Activated T-cell treated with anti-CD3 and anti-CD28 coated beads, Interleukin-2, amount 50 U/mL, for 72 hours (primary cell): Measurements from ENCODE around the gene ZFP62. TPM values are rescaled to one million over a fixed set of nuclear protein-coding genes. Genes with fewer than 3 reads are reported as not detected.
A peak's percentile ranks its signal among the peaks of the same experiment; 100 is the strongest.

Experiments
- ATAC-seq, 2 donors: fragments of 150-1000 bp; cut with Tn5 transposase; replicated peaks in 1 of 2; 2 replicates each; pipeline ENCODE4 v1.10.0; 2021; ENCODE audit warnings: moderate library complexity in 2 of 2, mild to moderate bottlenecking in 1 of 2
- DNase-seq, 2 donors: peaks; one replicate each; pipeline ENCODE4 v3.0.0; 2021 to 2022; ENCODE audit warnings: mixed read lengths in 1 of 2
- H3K27ac Mint-ChIP-seq: one replicate; pipeline ENCODE4 v1.8.0; 2022; ENCODE audit warnings: mild to moderate bottlenecking, moderate library complexity, mixed read lengths
- H3K27me3 Mint-ChIP-seq: one replicate; pipeline ENCODE4 v1.8.0; 2022; ENCODE audit warnings: low read depth, mixed read lengths
- H3K36me3 Mint-ChIP-seq, 2 donors: one replicate each; pipeline ENCODE4 v1.8.0; 2022; ENCODE audit warnings: mixed read lengths in 2 of 2, mild to moderate bottlenecking in 1 of 2; ENCODE audit not compliant: insufficient read depth in 2 of 2
- H3K4me1 Mint-ChIP-seq: one replicate; pipeline ENCODE4 v1.8.0; 2022; ENCODE audit warnings: low read depth, mixed read lengths
- H3K4me3 Mint-ChIP-seq, 2 donors: one replicate each; pipeline ENCODE4 v1.8.0; 2022; ENCODE audit warnings: mild to moderate bottlenecking in 2 of 2, mixed read lengths in 2 of 2, moderate library complexity in 2 of 2
- H3K9me3 Mint-ChIP-seq, 2 donors: one replicate each; pipeline ENCODE4 v1.8.0; 2022; ENCODE audit warnings: mixed read lengths in 2 of 2
- total RNA-seq, 2 donors: library from RNA; stranded (reverse); gene quantifications; one replicate each; pipeline ENCODE4 v1.2.3, GENCODE V29; 2022

Gene ZFP62
- total RNA-seq, 2 donors from 2014 or later, result 22.8 to 34.9 TPM

DNA sequence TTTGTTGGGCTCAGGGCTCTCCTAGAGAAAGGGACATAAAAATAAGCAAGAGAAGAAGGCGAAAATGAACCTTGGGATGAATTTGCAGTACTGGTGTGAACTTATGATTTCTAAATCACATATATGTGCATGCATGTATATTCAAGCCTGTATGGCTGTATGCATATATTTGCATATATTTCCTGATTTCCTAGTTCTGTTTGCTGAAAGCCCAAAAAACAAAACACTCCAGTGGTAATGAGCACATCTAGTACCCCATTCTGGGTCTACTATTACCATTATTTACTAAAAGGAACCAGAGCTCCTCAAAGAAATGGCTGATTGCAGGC is 7.3 kb downstream of the ZFP62 start:
- Mint-ChIP-seq H3K27ac (peak overlapping the region; percentile 8), H3K4me1 (peaks cover 25% of the 10 kb centered on the region), H3K9me3 (peaks cover 11 to 12% of the 10 kb centered on the region in 2 donors), H3K4me3 (no peak overlapping the region), H3K36me3 (peaks cover 40 to 55% of the 10 kb centered on the region in 2 donors), H3K27me3 (no peaks in the 10 kb centered on the region)
- DNase-seq (no peak), ATAC-seq (no peak)

DNA sequence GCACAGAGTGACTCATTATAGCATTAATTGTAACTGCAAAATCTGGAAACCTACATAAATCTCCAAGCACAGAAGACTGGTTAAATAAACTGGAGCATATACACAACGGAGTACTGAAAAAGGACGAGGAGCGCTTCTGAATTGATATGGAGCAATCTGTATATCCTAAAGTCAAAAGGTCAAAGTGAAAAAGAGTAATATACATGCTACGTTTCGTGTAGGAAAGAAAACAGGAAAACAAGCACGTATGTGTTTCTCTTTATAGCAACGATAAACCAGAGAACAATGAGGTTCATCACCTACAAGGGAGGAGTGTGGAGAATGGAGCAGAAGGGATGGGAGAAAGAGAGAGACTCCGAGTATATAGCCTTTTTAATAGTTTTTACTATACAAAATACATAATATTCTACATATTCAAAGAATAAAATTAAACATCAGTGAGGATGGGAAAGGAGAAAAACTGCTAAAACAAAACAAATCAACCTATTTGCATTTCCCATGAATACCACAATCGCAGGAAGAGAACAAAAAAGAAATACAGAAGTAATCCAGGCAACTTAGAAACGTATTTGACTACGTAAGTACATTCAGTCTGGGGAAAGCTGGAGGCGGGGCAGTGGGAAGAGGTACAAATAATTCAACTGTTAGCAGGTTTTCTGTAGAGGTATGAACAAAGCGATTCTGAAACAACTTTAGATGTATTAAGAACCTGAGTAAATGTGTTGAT is 7.8 kb downstream of the ZFP62 start:
- Mint-ChIP-seq H3K36me3 (peaks cover 44 to 55% of the 10 kb centered on the region in 2 donors), H3K4me3 (no peak overlapping the region), H3K4me1 (peaks cover 19% of the 10 kb centered on the region), H3K27me3 (no peaks in the 10 kb centered on the region), H3K9me3 (peaks cover 15 to 17% of the 10 kb centered on the region in 2 donors), H3K27ac (no peak overlapping the region)
- ATAC-seq (no peak), DNase-seq (no peak)

DNA sequence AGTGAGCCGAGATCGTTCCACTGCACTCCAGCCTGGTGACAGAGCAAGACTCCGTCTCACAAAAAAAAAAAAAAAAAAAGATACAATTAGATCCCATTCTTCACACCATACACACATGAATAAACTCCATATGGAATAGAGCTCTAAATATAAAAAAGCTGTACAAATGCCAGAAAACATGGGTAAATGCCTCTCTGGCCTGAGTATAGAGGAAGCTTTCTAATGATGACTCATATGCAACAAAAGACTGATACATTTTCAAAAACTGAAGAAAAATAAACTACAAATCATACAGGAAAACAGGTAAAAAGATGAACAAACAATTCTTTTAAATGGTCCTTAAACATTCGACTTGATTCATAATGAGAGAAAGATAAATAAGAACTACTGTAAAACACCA is 8.6 kb downstream of the ZFP62 start:
- H3K27ac Mint-ChIP-seq, result no peak overlapping the region

DNA sequence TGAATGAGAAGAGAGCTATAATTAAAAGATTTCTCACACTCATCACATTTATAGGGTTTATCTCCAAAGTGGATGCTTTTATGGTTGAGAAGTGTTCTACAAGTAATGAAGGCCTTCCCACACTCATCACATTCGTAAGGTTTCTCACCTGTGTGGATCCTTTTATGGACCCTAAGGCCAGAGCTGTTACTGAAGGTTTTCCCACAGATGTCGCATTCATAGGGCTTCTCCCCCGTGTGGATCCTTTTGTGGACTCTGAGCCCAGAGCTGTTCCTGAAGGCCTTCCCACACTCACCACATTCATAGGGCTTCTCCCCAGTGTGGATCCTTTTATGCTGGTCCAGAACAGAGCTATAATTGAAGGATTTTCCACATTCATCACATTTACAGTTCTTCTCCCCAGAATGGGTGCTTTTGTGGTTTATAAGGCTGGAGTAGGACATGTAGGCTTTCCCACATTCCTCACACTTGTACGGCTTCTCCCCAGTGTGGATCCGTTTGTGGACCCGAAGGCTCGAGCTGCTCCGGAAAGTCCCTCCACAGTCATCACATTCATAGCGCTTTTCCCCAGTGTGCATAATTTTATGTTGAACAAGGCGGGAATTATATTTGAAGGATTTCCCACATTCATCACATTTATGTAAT is 10.5 kb downstream of the ZFP62 start:
- DNase-seq (no peak), ATAC-seq (no peak)
- no peaks in the 10 kb centered on the region for H3K27me3 Mint-ChIP-seq
- no peak overlapping the region for H3K27ac Mint-ChIP-seq
- H3K4me1 Mint-ChIP-seq, result peaks cover 13% of the 10 kb centered on the region
- peaks cover 17 to 21% of the 10 kb centered on the region in 2 donors for H3K9me3 Mint-ChIP-seq
- H3K4me3 Mint-ChIP-seq, result no peak overlapping the region
- peaks cover 49 to 65% of the 10 kb centered on the region in 2 donors for H3K36me3 Mint-ChIP-seq

More for the DNA sequence above, 8.6 kb downstream of the ZFP62 start:
- peaks cover 17 to 18% of the 10 kb centered on the region in 2 donors for H3K9me3 Mint-ChIP-seq
- no peak for DNase-seq
- H3K36me3 Mint-ChIP-seq, result peaks cover 50 to 63% of the 10 kb centered on the region in 2 donors
- peaks cover 18% of the 10 kb centered on the region for H3K4me1 Mint-ChIP-seq
- no peaks in the 10 kb centered on the region for H3K27me3 Mint-ChIP-seq
- H3K4me3 Mint-ChIP-seq, result no peak overlapping the region
- no peak for ATAC-seq

DNA sequence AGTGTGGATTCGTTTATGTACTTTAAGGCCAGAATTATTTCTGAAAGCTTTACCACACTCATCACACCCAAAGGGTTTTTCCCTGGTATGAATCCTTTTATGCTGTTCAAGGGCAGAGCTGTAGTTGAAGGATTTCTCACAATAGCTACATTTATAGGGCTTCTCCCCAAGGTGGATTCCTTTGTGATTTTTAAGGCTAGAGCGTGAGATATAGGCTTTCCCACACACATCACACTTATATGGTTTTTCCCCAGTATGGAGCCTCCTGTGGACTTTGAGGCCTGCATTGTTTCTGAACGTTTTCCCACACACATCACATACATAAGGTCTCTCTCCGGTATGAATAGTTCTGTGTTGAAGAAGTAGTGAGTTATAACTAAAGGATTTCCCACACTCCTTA is 11.2 kb downstream of the ZFP62 start:
- H3K4me1 Mint-ChIP-seq, result peaks cover 9% of the 10 kb centered on the region
- H3K36me3 Mint-ChIP-seq, result peaks cover 49 to 63% of the 10 kb centered on the region in 2 donors
- no peaks in the 10 kb centered on the region for H3K27me3 Mint-ChIP-seq
- peaks cover 17 to 21% of the 10 kb centered on the region in 2 donors for H3K9me3 Mint-ChIP-seq
- DNase-seq (no peak), ATAC-seq (no peak)
- H3K27ac Mint-ChIP-seq, result no peak overlapping the region
- no peak overlapping the region for H3K4me3 Mint-ChIP-seq

DNA sequence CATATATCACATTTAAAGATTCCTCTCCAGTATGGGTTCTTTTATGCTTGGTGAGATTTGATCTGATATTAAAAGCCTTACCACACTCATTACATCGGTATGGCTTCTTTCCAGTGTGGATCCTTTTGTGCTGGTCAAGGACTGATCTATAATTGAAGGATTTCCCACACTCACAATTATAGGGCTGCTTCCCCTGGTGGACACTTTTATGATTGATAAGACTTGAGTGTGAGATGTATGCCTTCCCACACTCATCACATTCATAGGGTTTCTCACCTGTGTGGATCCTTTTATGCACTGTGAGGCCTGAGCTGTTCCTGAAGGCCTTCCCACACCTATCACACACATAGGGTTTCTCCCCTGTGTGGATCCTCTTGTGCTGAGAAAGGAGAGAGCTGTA is 12.2 kb downstream of the ZFP62 start:
- ATAC-seq, result no peak
- H3K36me3 Mint-ChIP-seq, result peaks cover 45 to 60% of the 10 kb centered on the region in 2 donors
- DNase-seq, result no peak
- peaks cover 17 to 21% of the 10 kb centered on the region in 2 donors for H3K9me3 Mint-ChIP-seq
- H3K27ac Mint-ChIP-seq, result no peak overlapping the region
- H3K27me3 Mint-ChIP-seq, result no peaks in the 10 kb centered on the region
- H3K4me3 Mint-ChIP-seq, result no peak overlapping the region
- H3K4me1 Mint-ChIP-seq, result peaks cover 9% of the 10 kb centered on the region

DNA sequence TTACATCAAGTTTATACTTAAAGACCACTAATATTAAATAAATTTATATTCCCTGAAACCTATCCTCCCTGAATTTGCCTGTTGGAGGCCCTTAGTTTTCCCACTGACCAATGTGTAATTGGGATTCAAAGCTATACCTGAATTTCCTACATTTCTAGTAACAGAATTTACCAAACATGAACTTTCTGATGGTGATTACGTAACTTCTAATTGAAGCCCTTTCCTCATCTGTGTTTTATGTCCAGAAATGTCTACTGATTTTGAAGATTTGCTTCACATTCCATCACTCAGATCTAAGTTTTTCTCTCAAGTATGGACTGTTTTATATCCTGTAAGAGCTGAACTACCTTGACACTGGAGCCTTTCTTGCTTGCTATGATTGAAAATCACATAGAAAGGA is 12.8 kb downstream of the ZFP62 start:
- Mint-ChIP-seq H3K36me3 (peaks cover 45 to 60% of the 10 kb centered on the region in 2 donors), H3K27ac (no peak overlapping the region), H3K4me1 (peaks cover 9% of the 10 kb centered on the region), H3K27me3 (no peaks in the 10 kb centered on the region), H3K4me3 (no peak overlapping the region), H3K9me3 (peaks cover 17 to 21% of the 10 kb centered on the region in 2 donors)
- ATAC-seq (no peak), DNase-seq (no peak)

DNA sequence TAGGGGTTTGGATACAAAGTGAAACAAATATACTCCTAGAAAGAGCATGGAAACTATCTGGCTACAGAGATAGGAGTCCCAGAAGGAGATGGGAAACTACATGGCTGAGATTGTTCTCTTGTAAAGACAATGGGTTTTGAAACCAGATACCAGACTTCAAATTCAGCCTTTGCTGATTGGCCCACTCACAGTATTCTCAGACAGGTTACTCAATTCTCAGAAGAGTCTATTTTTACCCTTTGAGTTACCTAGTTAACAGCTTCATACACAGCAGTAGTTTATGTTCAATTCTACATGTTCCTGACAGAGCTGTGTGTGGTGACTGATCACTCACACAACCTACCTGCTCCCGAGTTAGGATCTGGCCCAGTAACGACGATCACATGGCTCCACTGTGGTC is 14.1 kb downstream of the ZFP62 start:
- ATAC-seq (no peak), DNase-seq (no peak)
- H3K9me3 Mint-ChIP-seq, result peaks cover 18 to 23% of the 10 kb centered on the region in 2 donors
- no peaks in the 10 kb centered on the region for H3K27me3 Mint-ChIP-seq
- H3K4me3 Mint-ChIP-seq, result no peak overlapping the region
- peaks cover 42 to 55% of the 10 kb centered on the region in 2 donors for H3K36me3 Mint-ChIP-seq
- no peak overlapping the region for H3K27ac Mint-ChIP-seq
- H3K4me1 Mint-ChIP-seq, result peaks cover 5% of the 10 kb centered on the region

DNA sequence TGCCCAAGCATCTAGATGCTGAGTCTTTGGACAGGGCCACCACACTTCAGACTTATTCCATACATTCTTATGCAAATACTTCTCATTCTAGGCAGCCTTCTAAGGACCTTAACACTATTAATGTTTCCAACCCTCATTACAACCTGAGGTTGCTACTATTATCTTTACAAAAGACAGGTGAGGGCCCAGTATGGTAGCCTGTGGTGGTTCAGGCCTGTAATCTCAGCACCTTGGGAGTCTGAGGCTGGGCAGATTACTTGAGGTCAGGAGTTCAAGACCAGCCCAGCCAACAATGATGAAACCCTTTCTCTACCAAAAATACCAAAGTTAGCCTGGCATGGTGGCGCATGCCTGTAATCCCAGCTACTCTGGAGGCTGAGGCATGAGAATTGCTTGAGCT is 16.2 kb downstream of the ZFP62 start:
- DNase-seq (no peak), ATAC-seq (no peak)
- H3K4me1 Mint-ChIP-seq, result peaks cover 5% of the 10 kb centered on the region
- H3K27ac Mint-ChIP-seq, result no peak overlapping the region
- H3K27me3 Mint-ChIP-seq, result no peaks in the 10 kb centered on the region
- no peak overlapping the region for H3K4me3 Mint-ChIP-seq
- peaks cover 21 to 39% of the 10 kb centered on the region in 2 donors for H3K36me3 Mint-ChIP-seq
- peaks cover 11 to 12% of the 10 kb centered on the region in 2 donors for H3K9me3 Mint-ChIP-seq

DNA sequence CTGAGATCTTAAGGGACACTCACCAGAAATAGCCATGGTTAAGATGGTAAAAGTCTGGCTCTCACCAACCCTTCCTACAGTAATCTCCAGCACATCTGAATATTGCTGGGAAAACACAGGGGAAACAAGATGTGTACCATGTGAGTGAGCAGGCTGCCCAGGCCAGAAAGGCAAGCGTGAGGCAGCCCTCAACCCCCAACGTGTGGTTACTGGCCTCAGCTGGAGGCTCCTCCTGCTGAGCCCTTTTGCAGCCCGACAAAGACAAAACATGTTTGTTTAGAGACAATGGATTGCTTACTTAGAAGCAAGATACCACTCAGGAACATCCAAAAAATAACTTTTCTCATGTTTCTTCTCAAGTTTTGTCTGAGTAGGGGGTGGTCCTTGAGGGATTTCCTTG is 16.6 kb downstream of the ZFP62 start:
- DNase-seq (no peak), ATAC-seq (no peak)
- H3K36me3 Mint-ChIP-seq, result peaks cover 21 to 35% of the 10 kb centered on the region in 2 donors
- H3K4me3 Mint-ChIP-seq, result no peak overlapping the region
- H3K27me3 Mint-ChIP-seq, result no peaks in the 10 kb centered on the region
- no peak overlapping the region for H3K27ac Mint-ChIP-seq
- H3K9me3 Mint-ChIP-seq, result peaks cover 11 to 12% of the 10 kb centered on the region in 2 donors
- peaks cover 5% of the 10 kb centered on the region for H3K4me1 Mint-ChIP-seq

DNA sequence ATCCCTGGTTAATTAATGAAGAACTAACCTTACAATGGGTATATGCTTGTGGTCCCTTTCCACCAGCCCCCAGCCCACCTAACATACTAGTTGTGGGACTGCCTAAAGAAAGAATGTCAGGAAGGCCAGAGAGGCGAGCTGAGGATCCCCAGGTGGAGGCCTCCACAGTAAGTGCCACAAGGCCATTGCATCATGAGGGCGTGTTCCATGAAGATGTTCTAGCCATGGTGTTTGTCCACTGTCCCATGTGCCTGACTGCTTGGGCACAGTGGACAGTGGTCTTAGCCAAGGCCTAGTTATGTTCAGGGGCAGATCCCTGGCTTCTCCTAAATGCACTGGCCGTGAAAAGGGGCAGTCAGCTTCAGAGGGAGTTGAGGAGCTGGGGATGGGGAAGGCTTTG is 21.1 kb downstream of the ZFP62 start:
- H3K4me3 Mint-ChIP-seq, result no peak overlapping the region
- ATAC-seq, result no peak
- H3K27me3 Mint-ChIP-seq, result no peaks in the 10 kb centered on the region
- DNase-seq, result no peak
- peaks cover under 1% of the 10 kb centered on the region for H3K4me1 Mint-ChIP-seq
- peaks cover 5 to 6% of the 10 kb centered on the region in 2 donors for H3K9me3 Mint-ChIP-seq
- H3K27ac Mint-ChIP-seq, result no peak overlapping the region
- H3K36me3 Mint-ChIP-seq, result peaks cover 1 to 9% of the 10 kb centered on the region in 2 donors

DNA sequence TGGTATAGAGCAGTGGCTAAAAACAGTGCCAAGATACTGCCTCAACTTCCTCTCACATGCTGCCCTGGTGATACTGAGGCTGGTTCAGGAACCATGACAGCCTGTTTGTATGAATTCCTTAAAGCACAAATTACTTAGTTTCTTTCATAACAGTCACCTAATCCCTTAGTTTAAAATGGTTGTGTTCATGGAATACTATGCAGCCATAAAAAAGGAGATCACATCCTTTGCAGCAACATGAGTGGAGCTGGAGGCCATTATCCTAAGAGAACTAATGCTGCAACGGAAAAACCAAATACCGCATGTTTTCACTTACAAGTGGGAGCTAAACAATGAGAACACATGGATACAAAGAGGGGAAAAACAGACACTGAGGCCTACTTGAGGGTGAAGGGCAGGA is 21.8 kb downstream of the ZFP62 start:
- Mint-ChIP-seq H3K36me3 (peaks cover 1 to 14% of the 10 kb centered on the region in 2 donors), H3K4me3 (no peak overlapping the region), H3K27ac (no peak overlapping the region), H3K27me3 (no peaks in the 10 kb centered on the region), H3K9me3 (peaks cover 5 to 6% of the 10 kb centered on the region in 2 donors), H3K4me1 (peaks cover 8% of the 10 kb centered on the region)
- ATAC-seq (no peak), DNase-seq (no peak)

DNA sequence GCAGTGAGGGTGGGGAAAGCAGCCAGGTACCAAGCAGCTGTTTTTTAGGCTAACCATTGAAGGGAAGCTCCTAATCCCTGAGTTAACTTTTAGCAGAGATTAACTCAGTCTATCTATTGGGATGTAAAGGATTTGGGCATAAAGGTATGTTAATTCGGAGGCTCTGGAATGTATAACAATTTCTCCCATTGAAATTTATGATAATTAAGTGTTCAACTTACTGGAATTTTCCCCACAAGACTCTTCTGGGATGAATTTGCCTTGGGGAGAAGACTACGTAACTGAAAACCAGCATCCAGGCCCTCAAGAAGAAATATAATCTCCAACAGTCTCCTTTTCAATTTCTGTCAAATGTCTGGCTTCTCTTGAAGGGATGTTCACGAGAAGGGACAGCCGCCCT is 23.6 kb downstream of the ZFP62 start:
- no peak overlapping the region for H3K27ac Mint-ChIP-seq
- peaks cover 25% of the 10 kb centered on the region for H3K4me1 Mint-ChIP-seq
- DNase-seq, result no peak
- no peak for ATAC-seq
- peaks cover 1 to 20% of the 10 kb centered on the region in 2 donors for H3K36me3 Mint-ChIP-seq
- no peaks in the 10 kb centered on the region for H3K27me3 Mint-ChIP-seq
- H3K4me3 Mint-ChIP-seq, result no peak overlapping the region
- H3K9me3 Mint-ChIP-seq, result peaks cover 5 to 6% of the 10 kb centered on the region in 2 donors
